GM10248 (cell line): ENCODE data around the gene STAG1.

Experiments
- CTCF ChIA-PET: fragments of 300-600 bp; sonication (Branson Sonifier 250); formaldehyde crosslinking; extraction: SDS; loops from one replicate; lab custom pipeline; 2021; ENCODE audit warnings: antibody characterized with exemption; lab: Yijun Ruan, JAX
- POLR2A ChIA-PET: fragments of 350-650 bp; sonication (Branson Sonifier 250); formaldehyde crosslinking; extraction: SDS; loops from one replicate; lab custom pipeline; 2020; ENCODE audit warnings: antibody characterized with exemption; lab: Yijun Ruan, JAX
- DNase-seq: peaks from one replicate; pipeline ENCODE4 v3.0.0; 2012; ENCODE audit errors: extremely low spot score
- CTCF ChIP-seq: IDR thresholded peaks from 2 replicates; pipeline ENCODE4 v1.5.1; 2012; ENCODE audit warnings: mild to moderate bottlenecking, low read depth; ENCODE audit errors: extremely low read depth, missing control alignments, control extremely low read depth

The STAG1 gene

DNA sequence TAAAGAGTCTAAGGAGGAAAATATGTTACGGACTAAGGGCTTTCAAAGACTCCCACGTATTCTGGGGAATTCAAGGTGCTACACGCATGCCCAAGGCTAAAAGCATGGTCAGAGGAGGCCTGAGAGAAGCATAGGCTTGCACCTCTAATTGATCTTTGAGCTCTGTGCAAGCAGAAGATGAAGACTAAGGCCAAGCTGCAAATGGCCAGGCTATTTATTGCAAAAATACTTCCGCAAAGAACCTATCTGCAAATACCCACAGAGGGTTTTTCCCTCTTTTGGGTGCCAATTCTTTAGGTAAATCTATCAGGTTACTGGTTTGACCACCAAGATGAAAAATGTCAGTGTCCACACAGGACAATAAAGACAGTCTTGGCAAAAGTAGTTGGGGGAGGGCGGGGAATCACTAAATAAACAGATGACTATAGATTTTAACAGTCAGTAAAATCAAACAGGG is 119.5 kb downstream of the STAG1 start:
- ChIA-PET CTCF (interaction anchor here (1.1 to 1.5 kb wide), 3 partner anchors 10 to 120 kb away, joined by 3 to 5 read pairs (median 5); partner anchors contain the start of gene STAG1), POLR2A (no interaction called here)
- no peak for TF ChIP-seq CTCF
- no peak for DNase-seq

GRCh38 chr3:136631424-136631823 is 120.8 kb downstream of the STAG1 start:
- no peak for TF ChIP-seq CTCF
- POLR2A ChIA-PET, result no interaction called here
- DNase-seq, result no peak
- CTCF ChIA-PET, result interaction anchor here (1.2 to 1.5 kb wide), 2 partner anchors 11 to 121 kb away, joined by 5 read pairs; partner anchors contain the start of gene STAG1

DNA sequence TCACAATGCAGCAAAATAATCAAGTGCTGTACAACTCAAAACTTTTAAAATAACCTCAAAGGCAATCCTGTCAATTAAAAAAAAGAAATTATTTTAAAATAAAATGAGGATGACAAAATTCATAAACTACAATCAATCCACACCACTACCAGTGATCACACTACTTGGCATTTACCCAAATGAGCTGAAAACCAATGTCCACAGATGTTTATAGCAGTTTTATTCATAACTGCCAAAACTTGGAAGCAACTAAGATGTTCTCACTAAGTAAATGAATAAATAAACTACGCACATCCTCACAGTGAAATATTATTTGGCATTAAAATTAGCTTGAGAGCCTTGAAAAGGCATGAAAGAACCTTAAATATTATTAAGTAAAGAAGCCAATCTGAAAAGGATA is 121.3 kb downstream of the STAG1 start:
- TF ChIP-seq CTCF, result no peak

GRCh38 chr3:136626493-136626892 is 125.7 kb downstream of the STAG1 start:
- DNase-seq, result no peak
- TF ChIP-seq CTCF, result no peak
- CTCF ChIA-PET, result interaction anchor here (0.6 kb wide), 1 partner anchor 25 kb away, joined by 3 read pairs; no protein-coding TSS in a partner anchor
- POLR2A ChIA-PET, result no interaction called here

More for the DNA sequence above, 121.3 kb downstream of the STAG1 start:
- no peak for DNase-seq
- ChIA-PET POLR2A (no interaction called here), CTCF (no interaction called here)

DNA sequence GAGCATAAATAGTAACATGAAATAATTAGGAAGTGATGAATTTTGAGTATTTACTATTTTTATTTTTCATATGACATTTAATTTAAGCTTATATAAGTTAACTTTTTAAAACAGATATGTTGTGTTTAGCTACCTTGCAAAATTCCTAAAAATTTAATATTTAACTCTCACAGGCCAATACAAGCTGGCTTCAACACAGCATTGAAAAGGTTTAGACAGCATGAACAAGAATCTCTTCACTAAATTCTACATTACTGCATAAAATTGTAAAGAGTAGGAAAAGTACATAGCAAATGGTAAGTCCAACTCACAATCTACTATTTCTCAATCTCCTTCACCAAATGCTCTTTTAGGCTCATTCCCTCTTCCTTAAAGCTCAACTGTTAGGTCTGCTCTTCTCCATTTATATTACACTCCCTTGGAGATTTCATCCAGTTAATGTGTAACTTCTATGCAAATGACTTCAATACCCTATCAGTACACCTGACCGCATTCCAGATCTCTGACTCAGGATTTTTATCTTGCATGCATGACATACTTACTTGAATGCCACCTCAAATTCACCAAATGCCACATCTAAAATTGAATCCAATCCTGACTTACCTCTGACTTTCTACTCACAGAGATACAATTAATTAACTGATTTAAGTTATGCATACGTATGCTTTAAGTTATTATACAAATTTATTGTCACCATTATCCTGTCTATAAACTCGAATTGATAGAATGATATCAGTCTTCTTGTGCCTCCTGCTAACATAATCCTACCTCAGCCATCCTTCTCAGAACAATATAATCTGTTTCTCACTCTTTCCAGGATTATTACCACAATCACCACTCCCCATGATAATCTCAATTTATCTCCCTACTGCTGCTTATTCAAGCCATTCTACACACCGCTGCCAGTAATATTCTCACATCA is 127.0 kb downstream of the STAG1 start:
- CTCF ChIA-PET, result no interaction called here
- POLR2A ChIA-PET, result no interaction called here
- DNase-seq, result no peak
- TF ChIP-seq CTCF, result no peak

DNA sequence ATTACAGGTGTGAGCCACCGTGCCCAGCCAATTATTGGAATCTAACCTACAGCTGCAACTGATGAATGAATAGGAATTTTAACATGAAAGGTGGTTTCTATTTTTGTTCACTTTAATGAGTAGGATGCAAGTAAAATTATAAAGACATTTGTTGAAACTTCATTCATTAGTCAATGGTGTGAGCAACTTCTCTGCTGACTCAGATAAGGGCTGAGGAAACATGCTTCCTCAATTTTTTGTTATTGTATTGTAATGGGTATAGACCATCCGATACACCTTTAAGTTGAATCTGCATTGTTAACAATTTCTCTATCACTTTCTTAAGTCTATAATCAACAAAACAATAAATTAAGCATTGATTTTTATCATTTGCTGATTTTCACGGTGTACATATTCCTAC is 127.8 kb downstream of the STAG1 start:
- no peak for TF ChIP-seq CTCF
- DNase-seq, result no peak
- CTCF ChIA-PET, result no interaction called here
- POLR2A ChIA-PET, result no interaction called here
